ENCODE results near the gene PVALB. TPM values are rescaled to one million over a fixed set of nuclear protein-coding genes. Genes with fewer than 3 reads are reported as not detected.

PVALB gene, protein sequence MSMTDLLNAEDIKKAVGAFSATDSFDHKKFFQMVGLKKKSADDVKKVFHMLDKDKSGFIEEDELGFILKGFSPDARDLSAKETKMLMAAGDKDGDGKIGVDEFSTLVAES
- 10 to 100 TPM; 10.0 to 22.8 TPM for total RNA-seq
- polyA plus RNA-seq (ENCODE audit: insufficient read length in 2 of 2): 10 to 100 TPM; 11.9 to 15.4 TPM
- long read RNA-seq, donor 1, transcript PVALB-204 (4 exons, 569 nt): major isoform, 13 of 30 reads
- long read RNA-seq, donor 1, partial matches to known transcripts: 17 of 30 reads
- long read RNA-seq, donor 1, other reads (novel, unspliced or antisense): 0 of 30 reads
- long read RNA-seq, donor 2, partial matches to known transcripts: 0 of 3 reads
- long read RNA-seq, donor 2, other reads (novel, unspliced or antisense): 0 of 3 reads
- long read RNA-seq, donor 3: 0 reads
- long read RNA-seq, donor 4: 0 reads

DNA sequence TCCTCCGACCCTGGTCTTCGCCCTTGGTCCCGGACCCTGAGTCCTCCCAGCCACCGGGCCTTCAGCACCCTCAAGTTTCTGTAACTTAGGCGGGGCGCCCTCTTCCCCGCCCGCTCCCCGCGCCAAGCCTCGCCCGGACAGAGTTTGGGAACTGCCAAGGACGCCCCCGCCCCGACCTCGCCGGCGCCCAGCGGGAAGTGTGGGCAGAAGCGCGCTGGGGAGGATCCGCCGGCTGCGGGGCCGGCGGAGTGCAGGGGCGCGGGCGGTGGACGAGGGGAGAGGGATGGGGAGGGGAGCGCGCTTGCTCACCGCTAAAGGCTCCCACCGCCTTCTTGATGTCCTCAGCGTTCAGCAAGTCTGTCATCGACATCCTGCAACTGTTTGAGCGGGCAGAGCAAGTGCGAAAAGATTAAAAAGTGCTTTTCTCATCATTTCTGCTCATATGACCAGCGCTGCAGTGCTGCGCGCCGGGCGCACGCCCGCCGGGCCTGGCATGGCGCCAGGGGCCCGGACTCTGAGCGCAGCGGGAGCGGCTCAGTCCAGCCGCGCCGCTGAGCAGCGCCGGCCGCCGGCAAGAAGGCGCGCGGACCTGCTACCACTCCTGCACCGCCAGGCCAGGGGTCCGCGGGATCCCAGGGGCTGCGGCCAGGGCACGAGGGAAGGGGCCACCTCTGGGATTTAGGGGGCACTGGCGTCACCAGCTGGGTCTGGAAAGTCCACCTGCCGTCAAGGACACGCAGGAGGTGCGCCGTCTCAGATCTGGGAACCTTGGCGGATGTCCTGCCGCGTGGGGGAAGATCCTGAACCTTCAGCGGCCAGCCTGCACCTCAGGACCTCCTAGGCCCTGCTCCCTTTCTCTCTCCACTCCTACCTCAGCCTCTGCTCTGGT, at the start of gene PVALB:
TSS of gene PVALB (minus strand) at position 400 of the 889 bp plus-strand sequence. CDS start at position 370, 30 bp downstream.
- Histone ChIP-seq H3K27ac (ENCODE audit: low read depth, low read length) (no peak within 1 kb of the TSS), H3K36me3 (ENCODE audit: control insufficient read depth, insufficient read depth, low read length) (no peaks in the 10 kb centered on the region), H3K4me1 (ENCODE audit: control insufficient read depth, insufficient read depth, low read length) (peaks cover 14% of the 10 kb centered on the region), H3K9me3 (ENCODE audit: control insufficient read depth, insufficient read depth, low read length) (no peaks in the 10 kb centered on the region), H3K27me3 (ENCODE audit: control insufficient read depth, insufficient read depth, low read length) (peaks cover 51% of the 10 kb centered on the region), H3K4me3 (ENCODE audit: low read depth, low read length) (peak within 1 kb of the TSS; percentile 16)
- peak in 3 of 6 donors; percentile 31 to 76 (median 69) for DNase-seq (ENCODE audit: low read depth in 4 of 6, low spot score in 6 of 6)
- 2% methylated on average over 73 of the region's 75 CpGs for WGBS (ENCODE audit: insufficient coverage)

GRCh38 chr22:36865346-36865745, 48.5 kb upstream of the PVALB start:
- no peaks in the 10 kb centered on the region for H3K9me3 ChIP-seq (ENCODE audit: control insufficient read depth, insufficient read depth, low read length)
- no peaks in the 10 kb centered on the region for H3K27me3 ChIP-seq (ENCODE audit: control insufficient read depth, insufficient read depth, low read length)
- H3K27ac ChIP-seq (ENCODE audit: low read depth, low read length): no peak overlapping the region
- no peaks in the 10 kb centered on the region for H3K4me1 ChIP-seq (ENCODE audit: control insufficient read depth, insufficient read depth, low read length)
- H3K36me3 ChIP-seq (ENCODE audit: control insufficient read depth, insufficient read depth, low read length): no peaks in the 10 kb centered on the region
- no peak overlapping the region for H3K4me3 ChIP-seq (ENCODE audit: low read depth, low read length)
- WGBS (ENCODE audit: insufficient coverage): 39% methylated on average over 13 of the region's 13 CpGs
- no peak for DNase-seq (ENCODE audit: low read depth in 4 of 6, low spot score in 6 of 6)

- Histone ChIP-seq H3K4me1 (ENCODE audit: control insufficient read depth, insufficient read depth, low read length) (no peaks in the 10 kb centered on the region), H3K27me3 (ENCODE audit: control insufficient read depth, insufficient read depth, low read length) (no peaks in the 10 kb centered on the region), H3K36me3 (ENCODE audit: control insufficient read depth, insufficient read depth, low read length) (no peaks in the 10 kb centered on the region), H3K27ac (ENCODE audit: low read depth, low read length) (no peak overlapping the region), H3K9me3 (ENCODE audit: control insufficient read depth, insufficient read depth, low read length) (no peaks in the 10 kb centered on the region), H3K4me3 (ENCODE audit: low read depth, low read length) (no peak overlapping the region)
- WGBS (ENCODE audit: insufficient coverage): 82% methylated on average over 14 of the region's 14 CpGs
- no peak for DNase-seq (ENCODE audit: low read depth in 4 of 6, low spot score in 6 of 6)
Observed at GRCh38 chr22:36864454-36865215, 47.8 kb upstream of the PVALB start.

GRCh38 chr22:36863979-36864378, 47.1 kb upstream of the PVALB start:
- no peak overlapping the region for H3K4me3 ChIP-seq (ENCODE audit: low read depth, low read length)
- 86% methylated on average over 5 of the region's 6 CpGs for WGBS (ENCODE audit: insufficient coverage)
- H3K27me3 ChIP-seq (ENCODE audit: control insufficient read depth, insufficient read depth, low read length): no peaks in the 10 kb centered on the region
- no peak for DNase-seq (ENCODE audit: low read depth in 4 of 6, low spot score in 6 of 6)
- no peak overlapping the region for H3K27ac ChIP-seq (ENCODE audit: low read depth, low read length)
- no peaks in the 10 kb centered on the region for H3K4me1 ChIP-seq (ENCODE audit: control insufficient read depth, insufficient read depth, low read length)
- H3K9me3 ChIP-seq (ENCODE audit: control insufficient read depth, insufficient read depth, low read length): no peaks in the 10 kb centered on the region
- H3K36me3 ChIP-seq (ENCODE audit: control insufficient read depth, insufficient read depth, low read length): no peaks in the 10 kb centered on the region

GRCh38 chr22:36863281-36863680, 46.4 kb upstream of the PVALB start:
- DNase-seq (ENCODE audit: low read depth in 4 of 6, low spot score in 6 of 6): no peak
- H3K4me3 ChIP-seq (ENCODE audit: low read depth, low read length): no peak overlapping the region
- no peaks in the 10 kb centered on the region for H3K9me3 ChIP-seq (ENCODE audit: control insufficient read depth, insufficient read depth, low read length)
- no peaks in the 10 kb centered on the region for H3K4me1 ChIP-seq (ENCODE audit: control insufficient read depth, insufficient read depth, low read length)
- no peaks in the 10 kb centered on the region for H3K36me3 ChIP-seq (ENCODE audit: control insufficient read depth, insufficient read depth, low read length)
- H3K27ac ChIP-seq (ENCODE audit: low read depth, low read length): no peak overlapping the region
- H3K27me3 ChIP-seq (ENCODE audit: control insufficient read depth, insufficient read depth, low read length): no peaks in the 10 kb centered on the region
- 63% methylated on average over 8 of the region's 11 CpGs for WGBS (ENCODE audit: insufficient coverage)

DNA sequence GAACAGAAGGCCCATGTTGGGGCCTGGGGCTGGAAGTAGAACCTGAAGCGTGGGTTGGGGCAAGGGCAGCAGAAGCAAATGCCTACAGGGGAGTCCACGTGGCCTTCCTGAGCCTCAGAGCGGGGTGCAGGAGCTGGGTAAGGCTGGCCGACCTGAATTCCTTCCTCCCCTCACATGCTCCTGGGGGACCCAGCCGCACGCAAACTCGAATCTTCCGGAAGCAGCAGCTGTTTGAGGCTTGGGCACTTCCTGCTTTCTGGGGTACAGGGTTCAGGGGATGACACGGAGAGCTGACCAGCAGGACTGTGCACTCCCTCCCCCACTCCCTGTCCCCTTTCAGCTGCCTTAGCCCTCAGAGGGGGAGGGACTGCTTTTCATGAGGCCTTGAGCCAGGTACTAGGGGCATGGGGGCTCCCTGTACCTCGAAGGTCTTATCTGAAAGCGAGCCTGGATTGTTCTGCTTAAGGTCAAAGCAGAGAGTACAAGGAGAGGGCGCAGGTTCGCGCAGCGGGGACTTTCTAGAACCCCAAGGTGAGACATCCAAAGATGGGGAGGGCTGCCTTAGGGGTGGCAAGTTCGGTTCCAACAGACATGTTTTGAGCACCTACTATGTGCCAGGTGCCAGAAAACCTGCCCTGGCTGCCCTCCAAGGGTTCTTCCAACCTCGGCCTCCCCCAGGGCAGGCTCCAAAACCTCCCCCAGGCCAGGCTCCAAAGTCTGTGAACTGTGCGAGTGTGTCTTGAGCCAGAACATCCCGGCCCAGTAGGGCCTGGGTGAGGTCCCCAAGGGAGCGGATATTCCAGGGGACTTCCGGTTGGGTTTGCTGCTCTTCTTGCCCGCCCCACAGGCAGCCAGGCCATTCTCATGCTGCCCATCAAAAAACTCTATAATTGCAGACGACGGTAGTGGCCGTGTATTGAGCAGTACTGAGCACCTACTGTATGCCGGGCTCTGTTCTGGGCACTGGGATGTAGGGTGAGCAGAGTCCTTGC, 45.7 kb upstream of the PVALB start:
- H3K4me1 ChIP-seq (ENCODE audit: control insufficient read depth, insufficient read depth, low read length): no peaks in the 10 kb centered on the region
- H3K4me3 ChIP-seq (ENCODE audit: low read depth, low read length): no peak overlapping the region
- H3K27ac ChIP-seq (ENCODE audit: low read depth, low read length): no peak overlapping the region
- H3K36me3 ChIP-seq (ENCODE audit: control insufficient read depth, insufficient read depth, low read length): no peaks in the 10 kb centered on the region
- H3K27me3 ChIP-seq (ENCODE audit: control insufficient read depth, insufficient read depth, low read length): no peaks in the 10 kb centered on the region
- H3K9me3 ChIP-seq (ENCODE audit: control insufficient read depth, insufficient read depth, low read length): no peaks in the 10 kb centered on the region
- 90% methylated on average over 20 of the region's 26 CpGs for WGBS (ENCODE audit: insufficient coverage)
- DNase-seq (ENCODE audit: low read depth in 4 of 6, low spot score in 6 of 6): no peak

DNA sequence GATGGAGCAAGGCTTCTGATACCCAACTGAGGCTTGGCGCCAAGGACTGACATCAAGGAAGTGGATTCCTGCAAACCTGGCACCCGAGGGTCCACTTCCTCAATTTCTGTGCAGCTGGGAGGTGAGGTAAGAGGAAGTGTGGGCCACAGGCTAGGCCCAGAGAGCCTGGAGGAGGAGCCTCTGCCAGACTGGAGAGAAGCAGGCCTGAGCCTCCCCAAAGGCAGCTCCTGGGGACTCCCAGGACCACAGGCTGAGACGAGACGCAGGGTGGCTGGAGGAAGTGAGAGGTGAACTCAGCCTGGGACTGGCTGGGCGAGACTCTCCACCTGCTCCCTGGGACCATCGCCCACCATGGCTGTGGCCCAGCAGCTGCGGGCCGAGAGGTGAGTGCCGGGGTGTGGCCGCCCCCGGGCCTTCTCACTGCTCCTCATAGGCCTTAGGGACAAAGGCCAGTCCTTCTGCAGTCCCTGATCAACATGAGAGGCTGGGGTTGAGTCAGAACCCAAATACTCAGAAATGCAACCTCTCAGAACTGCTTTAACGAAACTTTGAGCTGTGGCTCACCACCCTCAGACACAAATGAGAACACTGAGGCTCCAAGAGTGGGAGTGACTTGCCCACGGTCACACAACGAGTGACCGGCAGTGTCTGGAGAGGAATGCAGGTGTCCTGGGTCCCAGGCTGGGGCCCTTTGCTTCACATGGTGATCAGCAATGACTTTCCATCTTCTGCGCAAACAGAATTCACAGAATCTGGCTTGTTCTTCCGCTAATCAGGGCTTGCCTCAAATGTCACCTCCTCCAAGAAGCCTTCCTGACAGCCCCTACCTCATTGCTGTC, 44.2 kb upstream of the PVALB start, which contains the start of gene NCF4:
TSS of gene NCF4 (plus strand) at position 186 of the 839 bp plus-strand sequence. CDS start at position 352, 166 bp downstream.
- H3K36me3 ChIP-seq (ENCODE audit: control insufficient read depth, insufficient read depth, low read length): no peaks in the 10 kb centered on the region
- 82% methylated on average over 16 of the region's 17 CpGs for WGBS (ENCODE audit: insufficient coverage)
- H3K27me3 ChIP-seq (ENCODE audit: control insufficient read depth, insufficient read depth, low read length): no peaks in the 10 kb centered on the region
- H3K9me3 ChIP-seq (ENCODE audit: control insufficient read depth, insufficient read depth, low read length): no peaks in the 10 kb centered on the region
- no peak within 1 kb of the TSS for H3K27ac ChIP-seq (ENCODE audit: low read depth, low read length)
- no peak within 1 kb of the TSS for H3K4me3 ChIP-seq (ENCODE audit: low read depth, low read length)
- H3K4me1 ChIP-seq (ENCODE audit: control insufficient read depth, insufficient read depth, low read length): peaks cover 5% of the 10 kb centered on the region
- peak in 1 of 6 donors; percentile 15 for DNase-seq (ENCODE audit: low read depth in 4 of 6, low spot score in 6 of 6)

GRCh38 chr22:36860438-36860820, 43.6 kb upstream of the PVALB start:
- Histone ChIP-seq H3K27ac (ENCODE audit: low read depth, low read length) (no peak overlapping the region), H3K4me1 (ENCODE audit: control insufficient read depth, insufficient read depth, low read length) (peaks cover 7% of the 10 kb centered on the region), H3K36me3 (ENCODE audit: control insufficient read depth, insufficient read depth, low read length) (no peaks in the 10 kb centered on the region), H3K9me3 (ENCODE audit: control insufficient read depth, insufficient read depth, low read length) (no peaks in the 10 kb centered on the region), H3K27me3 (ENCODE audit: control insufficient read depth, insufficient read depth, low read length) (no peaks in the 10 kb centered on the region), H3K4me3 (ENCODE audit: low read depth, low read length) (no peak overlapping the region)
- DNase-seq (ENCODE audit: low read depth in 4 of 6, low spot score in 6 of 6): no peak
- WGBS (ENCODE audit: insufficient coverage): 100% methylated on average over 2 of the region's 2 CpGs
